ENCODE results near the gene UBD.

- TF ChIP-seq CTCF (IDR thresholded peaks at IDR 0.05; ENCODE audit: poor library complexity) = no peak
- TF ChIP-seq EZH2phosphoT487 (IDR thresholded peaks at IDR 0.05; ENCODE audit: low read depth, severe bottlenecking, unreplicated experiment) = no peak
- TF ChIP-seq EZH2 (IDR thresholded peaks at IDR 0.05; ENCODE audit: borderline replicate concordance) = no peak
Observed at GRCh38 chr6:29517245-29517644, 42.3 kb downstream of the UBD start.

Data from hepatocyte (in vitro differentiated cells).